HCT116 (cell line): ENCODE data around the gene PLCD4.

Experiments used
- EZH2 ChIP-seq: fragments of 200-600 bp; sonication (generic); IDR thresholded peaks from 2 replicates; pipeline ENCODE4 v1.6.1; 2017; ENCODE audit warnings: antibody characterized with exemption, mixed run types
- JUND ChIP-seq: IDR thresholded peaks from 2 replicates; pipeline ENCODE4 v1.6.1; 2012
- POLR2A ChIP-seq: IDR thresholded peaks from 2 replicates; pipeline ENCODE4 v1.7.0; 2011; ENCODE audit warnings: borderline replicate concordance; ENCODE audit not compliant: insufficient read depth, insufficient read length; ENCODE audit errors: extremely low read depth
- POLR2AphosphoS5 ChIP-seq: IDR thresholded peaks from 2 replicates; pipeline ENCODE4 v1.6.1; 2011; ENCODE audit warnings: mild to moderate bottlenecking, low read depth, low read length, moderate library complexity
- RAD21 ChIP-seq: IDR thresholded peaks from 2 replicates; pipeline ENCODE4 v1.6.1; 2012; ENCODE audit warnings: low read depth, mild to moderate bottlenecking
- TF ChIP-seq, protein P1 (sequence below), 3 experiments: fragments of 200-600 bp in 1 of 3; sonication (generic) in 1 of 3; IDR thresholded peaks in 2 of 3; conservative IDR thresholded peaks in 1 of 3; 2 replicates each; pipeline ENCODE4 v1.5.1; 2012 to 2017; ENCODE audit warnings: low read depth in 2 of 3, low read length in 2 of 3, antibody characterized with exemption in 1 of 3, borderline replicate concordance in 1 of 3, control low read depth in 1 of 3, mild to moderate bottlenecking in 1 of 3, mixed read lengths in 1 of 3, mixed run types in 1 of 3, moderate library complexity in 1 of 3; ENCODE audit not compliant: insufficient read depth in 1 of 3

DNA sequence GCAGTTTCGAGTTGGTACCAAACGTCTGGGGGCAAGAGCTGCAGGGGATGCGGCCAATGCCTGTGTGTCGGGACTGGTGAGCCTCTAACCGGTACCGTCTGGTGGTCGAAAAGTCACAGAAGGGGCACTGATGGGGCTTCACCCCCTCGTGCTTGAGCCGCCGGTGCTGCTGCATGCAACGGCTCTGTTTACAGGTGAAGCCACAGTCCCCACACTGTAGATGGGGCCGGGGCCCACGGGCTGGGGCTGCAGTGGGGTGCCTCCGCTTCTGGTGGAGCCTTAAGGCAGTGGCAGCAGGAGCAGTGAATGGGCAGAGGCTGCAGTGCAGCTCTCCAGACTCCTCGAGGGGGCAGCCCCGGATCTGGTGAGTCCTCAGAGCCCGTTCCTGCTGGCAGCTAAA is 35.1 kb downstream of the PLCD4 start:
- TF ChIP-seq, protein P1, sequence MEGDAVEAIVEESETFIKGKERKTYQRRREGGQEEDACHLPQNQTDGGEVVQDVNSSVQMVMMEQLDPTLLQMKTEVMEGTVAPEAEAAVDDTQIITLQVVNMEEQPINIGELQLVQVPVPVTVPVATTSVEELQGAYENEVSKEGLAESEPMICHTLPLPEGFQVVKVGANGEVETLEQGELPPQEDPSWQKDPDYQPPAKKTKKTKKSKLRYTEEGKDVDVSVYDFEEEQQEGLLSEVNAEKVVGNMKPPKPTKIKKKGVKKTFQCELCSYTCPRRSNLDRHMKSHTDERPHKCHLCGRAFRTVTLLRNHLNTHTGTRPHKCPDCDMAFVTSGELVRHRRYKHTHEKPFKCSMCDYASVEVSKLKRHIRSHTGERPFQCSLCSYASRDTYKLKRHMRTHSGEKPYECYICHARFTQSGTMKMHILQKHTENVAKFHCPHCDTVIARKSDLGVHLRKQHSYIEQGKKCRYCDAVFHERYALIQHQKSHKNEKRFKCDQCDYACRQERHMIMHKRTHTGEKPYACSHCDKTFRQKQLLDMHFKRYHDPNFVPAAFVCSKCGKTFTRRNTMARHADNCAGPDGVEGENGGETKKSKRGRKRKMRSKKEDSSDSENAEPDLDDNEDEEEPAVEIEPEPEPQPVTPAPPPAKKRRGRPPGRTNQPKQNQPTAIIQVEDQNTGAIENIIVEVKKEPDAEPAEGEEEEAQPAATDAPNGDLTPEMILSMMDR (IDR thresholded peaks at IDR 0.05 in 2 of 3, conservative IDR thresholded peaks at IDR 0.05 in 1 of 3; ENCODE audit: borderline replicate concordance in 1 of 3, insufficient read depth in 1 of 3, low read depth in 2 of 3, low read length in 2 of 3), result no peak
- TF ChIP-seq RAD21, result no peak
- no peak for TF ChIP-seq POLR2A
- TF ChIP-seq EZH2, result no peak
- TF ChIP-seq POLR2AphosphoS5, result no peak
- no peak for TF ChIP-seq JUND
